Cortex of kidney (tissue), 1 donor: ENCODE data around the gene FSD1.
"Not testable (repeated sequence)": the region's sequence is repeated elsewhere in the genome, so short reads cannot be mapped to it uniquely, and the experiment has no call there.

ENCODE experiments used
- DNase-seq: peaks from one replicate; lab custom pipeline; 2025; lab: John Stamatoyannopoulos, UW

Gene FSD1

DNA sequence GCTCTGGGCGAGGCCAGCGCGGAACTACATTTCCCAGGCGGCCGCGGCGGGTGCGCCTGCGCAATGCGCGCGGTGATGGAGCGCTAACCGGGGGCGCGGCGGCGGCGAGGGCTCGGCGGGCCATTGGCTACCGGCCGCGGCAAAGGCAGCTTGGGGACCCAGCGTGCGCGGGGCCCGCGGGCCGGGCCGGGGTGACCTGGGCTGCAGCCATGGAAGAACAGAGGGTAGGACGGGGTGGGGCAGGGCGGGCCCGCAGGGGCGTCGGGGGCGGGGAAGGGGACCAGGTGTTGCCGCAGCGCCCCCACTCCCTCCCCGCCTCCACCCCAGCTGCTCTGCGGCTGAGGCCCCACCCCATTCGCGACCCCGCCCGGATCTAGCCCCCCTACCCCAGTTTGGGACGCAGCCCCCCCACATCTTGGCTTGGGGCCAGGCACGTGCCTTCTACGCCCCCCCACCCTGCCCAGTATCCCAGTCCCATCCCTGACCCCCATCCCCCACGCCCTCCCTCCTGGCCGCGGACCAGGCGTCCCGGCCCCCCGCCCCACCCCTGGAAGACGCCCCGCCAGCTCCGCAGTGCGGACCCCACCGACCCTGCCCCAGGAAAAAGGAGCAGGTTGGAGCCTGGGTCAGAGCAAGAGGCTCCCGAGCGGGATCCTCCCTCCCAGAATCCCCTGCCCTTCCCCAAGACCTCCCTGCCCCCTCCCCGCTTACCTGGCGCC, at the start of gene FSD1:
Gene FSD1, plus strand, starts transcription at position 61 of the 719 bp plus-strand sequence. Its CDS starts 149 bp downstream, at position 210.
- no peak for DNase-seq

DNA sequence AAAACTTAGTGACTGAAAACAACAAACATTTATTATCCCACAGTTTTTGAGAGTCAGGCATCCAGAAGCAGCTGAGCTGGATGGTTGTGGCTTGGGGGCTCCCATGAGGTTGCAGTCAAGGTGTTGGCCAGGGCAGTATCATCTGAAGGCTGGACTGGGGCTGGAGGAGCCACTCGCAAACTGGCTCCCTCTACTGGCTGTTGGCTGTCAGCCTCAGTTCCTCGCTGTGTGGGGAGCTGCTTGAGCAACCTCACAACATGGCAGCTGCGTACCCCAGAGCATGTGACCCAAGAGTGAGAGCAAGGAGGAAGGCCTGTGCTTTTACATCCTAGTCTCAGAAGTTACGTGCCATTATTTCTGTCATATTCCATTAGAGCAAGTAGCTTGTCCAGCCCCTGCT, 47.8 kb upstream of the FSD1 start:
- no peak for DNase-seq

DNA sequence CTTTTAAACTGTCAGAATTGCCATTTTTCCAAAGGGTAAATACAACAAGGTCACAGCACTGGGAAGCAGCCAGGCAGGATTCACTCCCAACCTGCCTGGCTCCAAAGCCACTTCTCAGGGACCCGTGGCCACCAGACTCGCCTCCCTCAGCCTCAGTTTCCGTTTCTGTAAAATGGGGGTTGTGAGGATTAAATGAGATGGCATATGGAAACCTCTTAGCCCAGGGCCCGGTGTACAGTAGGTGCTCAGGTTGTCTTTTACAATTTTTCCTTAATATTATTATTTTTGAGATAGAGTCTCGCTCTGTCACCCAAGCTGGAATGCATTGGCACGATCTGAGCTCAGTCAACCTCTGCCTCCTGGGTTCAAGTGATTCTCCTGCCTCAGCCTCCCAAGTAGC, 47.4 kb upstream of the FSD1 start:
- DNase-seq: no peak

DNA sequence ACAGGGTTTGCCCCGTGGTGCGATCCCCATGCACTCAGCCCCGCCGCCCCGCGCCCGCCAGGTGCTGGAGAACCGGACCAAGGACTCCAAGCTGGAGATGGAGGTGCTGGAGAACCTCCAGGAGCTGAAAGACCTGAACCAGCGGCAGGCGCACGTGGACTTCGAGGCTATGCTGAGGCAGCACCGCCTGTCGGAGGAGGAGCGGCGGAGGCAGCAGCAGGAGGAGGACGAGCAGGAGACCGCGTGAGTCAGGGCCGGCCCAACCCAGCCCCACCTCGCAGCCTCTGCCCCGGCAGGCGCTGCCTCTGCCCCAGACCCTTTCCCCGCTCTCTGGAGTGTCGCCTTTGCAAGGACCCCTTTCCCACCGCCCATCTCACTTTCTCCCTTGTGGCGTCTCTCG, 46.2 kb upstream of the FSD1 start:
- DNase-seq: no peak

- no peak for DNase-seq
Measured at GRCh38 chr19:4260613-4261191, 43.7 kb upstream of the FSD1 start.

DNA sequence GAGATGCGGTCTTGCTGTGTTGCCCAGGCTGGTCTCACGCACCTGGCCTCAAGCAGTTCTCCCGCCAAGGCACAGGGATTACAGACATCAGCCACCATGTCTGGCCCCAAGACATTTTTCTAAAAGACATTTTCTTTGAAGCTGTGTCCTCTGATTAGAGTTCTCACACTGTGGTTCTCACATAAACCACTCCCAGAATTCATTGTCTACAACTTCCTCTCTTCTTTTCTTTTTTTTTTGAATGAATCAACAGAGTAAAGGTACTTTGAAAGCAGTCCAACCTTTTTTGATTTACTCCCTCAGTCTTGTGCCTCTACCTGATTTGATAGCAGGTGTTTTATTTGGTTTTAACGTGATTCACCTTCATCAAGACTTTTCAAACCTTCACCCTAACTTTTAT, 39.6 kb upstream of the FSD1 start:
- DNase-seq: no peak

DNA sequence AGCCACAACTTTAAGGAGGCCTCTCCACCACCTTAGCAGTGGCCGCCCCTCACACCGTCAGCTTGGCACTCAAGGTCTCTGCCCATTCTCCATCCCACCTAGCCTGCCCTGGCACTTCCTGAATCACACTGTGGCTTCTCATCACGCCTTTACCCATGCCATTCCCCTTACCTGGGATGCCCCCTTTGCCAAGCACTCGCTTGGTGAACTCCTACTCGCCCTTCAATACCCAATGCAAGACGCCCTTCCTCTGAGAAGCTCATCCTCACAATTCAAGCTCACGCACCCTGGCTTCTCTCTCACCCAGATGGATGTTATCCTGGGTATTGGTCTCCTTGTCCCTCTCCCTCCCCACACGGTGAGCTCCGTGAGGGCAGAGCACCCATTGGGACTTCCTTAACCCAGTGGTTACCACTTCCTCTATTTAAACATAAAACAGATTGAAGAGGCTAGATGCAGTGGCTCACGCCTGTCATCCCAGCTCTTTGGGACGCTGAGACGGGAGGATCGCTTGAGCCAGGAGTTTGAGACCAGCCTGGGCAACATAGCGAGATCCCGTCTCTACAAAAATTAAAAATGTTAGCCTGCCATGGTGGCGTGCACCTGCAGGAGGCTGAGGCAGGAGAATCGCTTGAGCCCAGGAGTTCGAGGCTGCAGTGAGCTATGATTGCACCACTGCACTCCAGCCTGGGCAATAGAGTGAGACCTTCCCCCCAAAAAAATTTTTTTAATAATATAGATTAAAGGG, 38.0 kb upstream of the FSD1 start:
- DNase-seq: no peak

DNA sequence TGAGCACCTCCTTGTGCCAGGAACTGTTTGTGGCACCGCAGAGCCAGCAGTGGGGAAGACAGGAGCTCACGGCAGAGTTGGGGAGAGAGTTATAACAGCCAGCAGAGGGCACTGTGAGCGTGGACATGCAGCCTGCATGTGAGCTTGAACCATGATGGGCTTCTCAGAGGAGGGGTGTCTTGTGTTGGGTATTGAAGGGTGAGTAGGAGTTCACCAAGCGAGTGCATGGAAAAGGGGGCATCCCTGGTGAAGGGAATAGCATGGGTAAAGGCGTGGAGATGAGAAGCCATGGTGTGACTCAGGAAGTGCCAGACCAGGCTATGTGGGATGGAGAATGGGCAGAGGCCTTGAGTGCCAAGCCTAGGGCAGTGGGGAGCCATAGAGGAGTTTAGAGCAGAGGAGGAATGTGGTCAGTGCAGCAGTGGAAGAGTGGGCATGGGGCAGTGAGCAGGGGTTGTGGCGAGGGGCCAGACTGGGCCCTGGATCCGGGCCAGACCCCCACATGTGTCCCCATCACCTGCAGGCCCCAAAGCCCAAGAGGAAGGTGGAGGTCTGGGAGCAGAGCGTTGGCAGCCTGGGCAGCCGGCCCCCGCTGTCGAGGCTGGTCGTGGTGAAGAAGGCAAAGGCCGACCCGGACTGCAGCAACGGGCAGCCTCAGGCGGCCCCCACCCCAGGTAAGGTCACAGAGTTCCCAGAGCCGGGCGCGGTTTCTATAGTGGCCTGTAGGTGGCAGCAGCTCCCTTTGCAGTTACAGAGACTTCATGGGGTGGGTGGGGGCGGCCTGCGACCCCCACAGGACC, 37.1 kb upstream of the FSD1 start:
- no peak for DNase-seq

DNA sequence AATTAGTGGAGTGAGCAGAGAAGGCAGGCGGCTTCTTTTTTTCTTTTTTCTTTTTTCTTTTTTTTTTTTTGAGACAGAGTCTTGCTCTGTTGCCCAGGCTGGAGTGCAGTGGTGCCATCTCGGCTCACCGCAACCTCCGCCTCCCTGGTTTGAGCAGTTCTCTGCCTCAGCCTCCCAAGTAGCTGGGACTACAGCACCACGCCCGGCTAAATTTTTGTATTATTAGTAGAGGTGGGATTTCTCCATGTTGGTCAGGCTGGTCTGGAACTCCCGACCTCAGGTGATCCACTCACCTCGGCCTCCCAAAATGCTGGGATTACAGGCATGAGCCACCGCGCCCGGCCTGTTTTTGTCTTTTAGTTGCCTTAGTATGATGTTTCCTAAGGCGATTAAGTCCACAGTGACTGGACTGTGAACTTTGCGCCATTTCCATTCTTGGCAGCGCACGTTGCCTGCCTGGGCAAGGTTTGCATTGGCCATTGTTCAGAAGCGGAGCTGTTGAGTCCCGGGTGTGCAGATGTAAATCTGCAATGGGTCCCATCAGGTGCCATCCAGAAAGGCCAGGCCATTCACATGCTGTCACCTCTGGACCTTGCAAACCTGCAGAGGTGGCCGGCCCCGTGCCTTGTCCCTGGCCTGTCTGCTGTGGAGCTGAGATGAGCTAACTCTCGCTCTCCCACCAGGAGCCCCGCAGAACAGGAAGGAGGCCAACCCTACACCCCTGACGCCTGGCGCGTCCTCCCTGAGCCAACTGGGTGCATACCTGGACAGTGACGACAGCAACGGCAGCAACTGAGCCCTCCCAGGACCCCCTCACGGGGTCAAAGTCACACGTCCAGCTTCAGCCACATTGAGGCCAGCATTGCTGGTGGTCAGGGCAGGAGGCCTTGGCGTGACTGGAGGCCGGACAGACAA, 36.2 kb upstream of the FSD1 start:
- no peak for DNase-seq

GRCh38 chr19:4268816-4269430, 35.5 kb upstream of the FSD1 start:
- no peak for DNase-seq

DNA sequence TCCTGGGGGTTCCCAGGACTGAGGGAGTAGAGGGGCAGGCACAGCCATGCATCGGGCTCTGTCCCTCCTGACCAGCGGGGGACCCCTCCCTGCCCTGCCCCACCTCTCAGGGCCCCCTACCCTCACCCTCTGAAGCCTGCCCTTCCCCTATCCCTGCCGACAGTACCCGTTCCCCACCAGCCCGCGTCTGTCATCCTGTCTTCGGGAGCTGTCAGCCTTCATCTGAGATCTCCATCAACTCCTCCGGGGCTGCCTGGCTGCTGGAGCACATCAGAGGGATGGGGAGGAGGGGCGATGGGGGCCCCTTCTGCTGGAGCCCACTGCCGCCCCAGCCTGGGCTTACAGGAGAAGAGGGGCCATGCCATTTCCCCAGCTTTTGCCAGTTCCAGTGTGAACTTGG, 31.5 kb upstream of the FSD1 start:
- no peak for DNase-seq

DNA sequence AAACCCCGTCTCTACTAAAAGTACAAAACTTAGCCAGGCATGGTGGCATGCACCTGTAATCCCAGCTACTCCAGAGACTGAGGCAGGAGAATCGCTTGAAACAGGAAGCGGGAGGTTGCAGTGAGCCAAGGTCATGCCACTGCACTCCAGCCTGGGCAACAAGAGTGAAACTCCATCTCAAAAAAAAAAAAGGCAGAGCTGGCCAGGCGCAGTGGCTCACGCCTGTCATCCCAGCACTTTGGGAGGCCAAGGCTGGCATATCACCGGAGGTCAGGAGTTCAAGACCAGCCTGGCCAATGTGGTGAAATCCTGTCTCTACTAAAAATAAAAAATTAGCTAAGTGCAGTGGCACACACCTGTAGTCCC, 30.1 kb upstream of the FSD1 start:
- DNase-seq: not testable (repeated sequence)

DNA sequence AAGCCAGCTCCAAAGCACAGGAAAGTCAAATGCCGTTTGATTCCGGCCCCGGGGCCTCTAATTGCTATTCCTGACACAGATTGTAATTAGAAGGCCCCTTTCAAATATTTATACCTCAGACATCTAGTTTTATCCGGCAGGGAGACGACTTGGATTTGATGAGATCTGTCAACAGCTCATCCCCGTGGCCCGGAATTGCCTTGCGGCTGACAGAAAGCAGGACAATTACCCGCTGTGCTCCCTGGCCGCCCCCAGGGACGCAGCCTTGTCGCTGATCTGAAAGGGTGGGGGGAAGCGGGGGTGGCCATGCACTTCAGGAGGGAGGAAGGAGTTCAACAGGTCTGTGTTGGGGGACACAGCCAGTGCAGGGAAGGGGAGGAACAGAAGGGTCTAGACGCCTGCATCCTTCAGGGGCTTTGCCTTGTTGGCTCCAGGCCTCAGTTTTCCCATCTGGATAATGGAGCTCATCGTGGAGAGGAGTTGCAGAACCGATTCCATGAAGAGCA, 27.2 kb upstream of the FSD1 start:
- DNase-seq: no peak

- DNase-seq: no peak
Measured at GRCh38 chr19:4278010-4278409, 26.4 kb upstream of the FSD1 start.

DNA sequence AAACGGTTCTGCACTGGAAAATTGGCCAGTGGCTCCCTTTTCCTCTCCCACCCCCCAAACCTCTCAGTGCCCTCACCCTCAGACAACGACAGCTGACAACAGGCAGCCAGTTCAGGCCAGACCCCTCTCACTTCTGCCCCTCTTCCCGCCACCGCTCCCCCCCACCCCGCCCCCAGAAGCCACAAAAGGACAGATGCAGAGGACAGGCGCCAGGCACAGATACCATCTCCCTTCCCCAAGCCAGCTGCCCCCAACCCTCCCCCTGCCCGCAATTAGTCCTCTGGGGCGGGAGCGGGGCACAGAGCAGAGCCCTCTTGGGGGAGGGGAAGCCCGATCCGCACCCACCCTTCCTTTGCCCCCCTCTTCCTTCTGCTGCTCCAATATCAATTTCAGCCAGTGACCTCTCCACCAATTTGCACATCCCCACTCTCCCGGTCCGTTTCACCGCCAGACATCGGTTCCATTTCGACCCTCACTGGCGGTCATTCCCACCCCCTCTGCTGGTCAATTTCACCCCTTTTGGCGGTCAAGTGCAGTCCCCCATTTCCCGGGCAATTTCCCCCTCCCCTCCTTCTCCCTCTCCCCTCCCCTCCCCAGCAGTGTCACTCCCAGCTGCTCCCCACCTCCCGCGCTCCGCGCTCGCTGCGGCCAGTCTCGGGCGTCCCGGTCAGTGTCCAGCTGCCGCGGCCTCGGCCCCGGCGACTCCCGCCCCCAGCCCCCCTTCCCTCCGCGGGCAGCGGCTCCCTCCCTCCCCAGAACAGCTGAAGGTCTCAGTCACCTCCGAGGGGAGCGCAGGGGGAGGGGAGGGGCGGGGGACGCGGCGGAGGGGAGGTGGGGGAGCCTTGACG, 25.8 kb upstream of the FSD1 start, which contains the start of gene SHD:
Gene SHD, plus strand, starts transcription at position 848 of the 848 bp plus-strand sequence. CDS start 798 bp downstream, outside the sequence.
- DNase-seq: no peak

DNA sequence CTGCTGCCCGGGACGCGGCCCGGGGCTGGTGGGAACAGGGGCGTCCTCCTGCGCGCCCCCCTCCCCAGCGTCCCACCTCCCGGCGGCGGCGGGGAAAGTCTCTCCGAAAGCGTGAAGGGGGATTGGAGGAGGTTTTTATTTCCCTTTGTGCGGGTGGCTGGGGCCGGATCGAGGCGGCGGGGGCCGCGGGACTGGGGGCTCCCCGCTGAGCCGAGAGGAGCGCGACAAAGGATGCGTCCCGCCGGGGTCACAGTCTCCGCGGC, 25.2 kb upstream of the FSD1 start:
- DNase-seq: no peak

DNA sequence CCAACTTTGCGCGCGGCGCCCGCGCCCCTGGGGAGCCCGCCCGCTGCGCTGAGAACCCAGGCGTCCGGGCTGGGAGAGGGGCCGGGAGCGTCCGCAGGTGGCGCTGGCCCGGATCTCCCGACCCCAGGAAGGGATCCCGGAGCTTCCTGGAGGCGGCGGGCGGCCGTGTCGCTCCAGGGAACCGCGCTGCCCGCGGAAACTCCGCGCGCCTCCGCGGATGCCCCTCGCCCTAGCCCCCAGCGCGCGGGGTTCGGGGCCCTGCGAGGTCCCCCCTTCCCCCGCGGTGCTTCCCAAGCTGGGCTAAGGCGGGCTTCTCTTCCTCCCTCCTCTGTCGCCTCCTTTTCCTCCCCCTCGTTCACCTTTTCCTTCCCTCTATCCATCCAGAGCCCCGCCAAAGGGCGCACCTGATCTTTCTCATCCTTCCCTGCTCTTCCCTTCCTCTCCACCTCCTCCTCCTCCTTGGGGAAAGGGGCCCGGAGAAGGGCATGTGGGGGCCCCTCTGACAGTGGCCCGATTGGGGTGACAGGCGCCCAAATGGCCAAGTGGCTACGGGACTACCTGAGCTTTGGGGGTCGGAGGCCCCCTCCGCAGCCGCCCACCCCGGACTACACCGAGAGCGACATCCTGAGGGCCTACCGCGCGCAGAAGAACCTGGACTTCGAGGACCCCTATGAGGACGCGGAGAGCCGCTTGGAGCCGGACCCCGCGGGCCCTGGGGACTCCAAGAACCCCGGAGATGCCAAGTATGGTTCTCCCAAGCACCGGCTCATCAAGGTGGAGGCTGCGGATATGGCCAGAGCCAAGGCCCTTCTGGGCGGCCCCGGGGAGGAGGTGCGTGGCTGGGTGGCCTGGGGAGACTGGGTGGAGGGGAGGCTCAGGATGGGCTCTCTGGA, 24.6 kb upstream of the FSD1 start:
- no peak for DNase-seq

GRCh38 chr19:4284176-4284958, 20.0 kb upstream of the FSD1 start:
- no peak for DNase-seq
